Tibial artery (tissue), 4 donors: ENCODE data around the gene TCAF1.

Experiments
- DNase-seq, 2 donors: peaks; one replicate each; pipeline ENCODE4 v3.0.0-alpha.2; 2019
- H3K27ac ChIP-seq, 2 donors: fragments of 200-600 bp; sonication (generic) in 1 of 2; 1 replicate in 1 of 2; 2 replicates in 1 of 2; pipeline ENCODE4 v1.5.1; 2018 to 2019; ENCODE audit warnings: mild to moderate bottlenecking in 1 of 2
- H3K27me3 ChIP-seq, 2 donors: fragments of 200-600 bp; sonication (generic) in 1 of 2; one replicate each; pipeline versions ENCODE4 v1.5.1 to v1.6.0; 2016 to 2019
- H3K36me3 ChIP-seq, 3 donors: fragments of 200-600 bp; sonication (generic) in 2 of 3; one replicate each; pipeline ENCODE4 v1.5.1; 2016 to 2019; ENCODE audit warnings: mild to moderate bottlenecking in 2 of 3
- H3K4me1 ChIP-seq, 4 donors: fragments of 200-600 bp; sonication (generic) in 2 of 4; 1 replicate in 3 of 4; 2 replicates in 1 of 4; pipeline ENCODE4 v1.5.1; 2016 to 2019
- H3K4me3 ChIP-seq, 2 donors: fragments of 200-600 bp; sonication (generic) in 1 of 2; 1 replicate in 1 of 2; 2 replicates in 1 of 2; pipeline ENCODE4 v1.5.1; 2018 to 2019; ENCODE audit warnings: mild to moderate bottlenecking in 2 of 2
- H3K9me3 ChIP-seq, 3 donors: fragments of 200-600 bp; sonication (generic) in 1 of 3; one replicate each; pipeline ENCODE4 v1.5.1; 2016 to 2019
- CTCF ChIP-seq, 2 experiments: fragments of 200-600 bp in 1 of 2; fragments of 450-650 bp in 1 of 2; IDR thresholded peaks; one replicate each; pipeline ENCODE4 v1.5.1; 2017 to 2019; ENCODE audit warnings: antibody characterized with exemption in 2 of 2, mild to moderate bottlenecking in 1 of 2, moderate library complexity in 1 of 2
- intact Hi-C: fragments of 100-400 bp; cut with DNase I; formaldehyde crosslinking; loops from one replicate; pipeline ENCODE4 v1.15.0; 2023; ENCODE audit warnings: low total_unique reads

Gene TCAF1

GRCh38 chr7:143906895-143907294 lies 4.9 kb upstream of the TCAF1 start:
- Histone ChIP-seq H3K4me1 (peaks cover 0 to 28% (median 6%) of the 10 kb centered on the region in 4 donors), H3K27ac (no peak overlapping the region), H3K4me3 (no peak overlapping the region), H3K36me3 (no peaks in the 10 kb centered on the region), H3K9me3 (no peaks in the 10 kb centered on the region), H3K27me3 (no peaks in the 10 kb centered on the region)
- intact Hi-C loops = no loop called here
- no peak for DNase-seq
- TF ChIP-seq CTCF (IDR thresholded peaks at IDR 0.05) = no peak

GRCh38 chr7:143906151-143906550 lies 4.2 kb upstream of the TCAF1 start:
- no peak for TF ChIP-seq CTCF (IDR thresholded peaks at IDR 0.05)
- intact Hi-C loops = no loop called here
- no peak for DNase-seq
- Histone ChIP-seq H3K4me1 (peaks cover 0 to 28% (median 6%) of the 10 kb centered on the region in 4 donors), H3K36me3 (no peaks in the 10 kb centered on the region), H3K9me3 (no peaks in the 10 kb centered on the region), H3K27me3 (no peaks in the 10 kb centered on the region), H3K4me3 (no peak overlapping the region), H3K27ac (no peak overlapping the region)

GRCh38 chr7:143905509-143905908 lies 3.5 kb upstream of the TCAF1 start:
- H3K27ac ChIP-seq = peak overlapping the region in 1 of 2 donors; percentile 19
- TF ChIP-seq CTCF (IDR thresholded peaks at IDR 0.05) = no peak

GRCh38 chr7:143902332-143902899 lies 440 bp upstream of the TCAF1 start:
- H3K4me3 ChIP-seq = peak overlapping the region; percentile 67 to 79
- H3K36me3 ChIP-seq = no peaks in the 10 kb centered on the region
- no peaks in the 10 kb centered on the region for H3K9me3 ChIP-seq
- peaks cover 0 to 33% (median 15%) of the 10 kb centered on the region in 4 donors for H3K4me1 ChIP-seq
- H3K27me3 ChIP-seq = no peaks in the 10 kb centered on the region
- H3K27ac ChIP-seq = peak overlapping the region; percentile 88 to 96
- DNase-seq = no peak
- intact Hi-C loops = no loop called here
- TF ChIP-seq CTCF (IDR thresholded peaks at IDR 0.05) = no peak

More at GRCh38 chr7:143905509-143905908, 3.5 kb upstream of the TCAF1 start:
- Histone ChIP-seq H3K9me3 (no peaks in the 10 kb centered on the region), H3K27me3 (no peaks in the 10 kb centered on the region), H3K4me3 (no peak overlapping the region), H3K36me3 (no peaks in the 10 kb centered on the region), H3K4me1 (peaks cover 0 to 28% (median 9%) of the 10 kb centered on the region in 4 donors)
- no peak for DNase-seq
- intact Hi-C loops = no loop called here

- H3K9me3 ChIP-seq = no peaks in the 10 kb centered on the region
- no peaks in the 10 kb centered on the region for H3K27me3 ChIP-seq
- peak overlapping the region; percentile 67 to 79 for H3K4me3 ChIP-seq
- intact Hi-C loops = no loop called here
- DNase-seq = peak; percentile 25 to 73
- no peak for TF ChIP-seq CTCF (IDR thresholded peaks at IDR 0.05)
- H3K4me1 ChIP-seq = peaks cover 0 to 36% (median 15%) of the 10 kb centered on the region in 4 donors
- no peaks in the 10 kb centered on the region for H3K36me3 ChIP-seq
- peak overlapping the region; percentile 88 to 96 for H3K27ac ChIP-seq
Observed at GRCh38 chr7:143901332-143901667, 676 bp downstream of the TCAF1 start.
